CD1c-positive myeloid dendritic cell (primary cell): ENCODE measurements around the gene NCBP3.

Source experiments
- DNase-seq: peaks from one replicate; pipeline ENCODE4 v3.0.0-alpha.2; 2016; ENCODE audit errors: extremely low spot score

The NCBP3 gene

GRCh38 chr17:3755335-3756030, 90.6 kb downstream of the NCBP3 start:
- DNase-seq: no peak

GRCh38 chr17:3754458-3755334, 91.3 kb downstream of the NCBP3 start:
- peak; percentile 65 for DNase-seq

DNA sequence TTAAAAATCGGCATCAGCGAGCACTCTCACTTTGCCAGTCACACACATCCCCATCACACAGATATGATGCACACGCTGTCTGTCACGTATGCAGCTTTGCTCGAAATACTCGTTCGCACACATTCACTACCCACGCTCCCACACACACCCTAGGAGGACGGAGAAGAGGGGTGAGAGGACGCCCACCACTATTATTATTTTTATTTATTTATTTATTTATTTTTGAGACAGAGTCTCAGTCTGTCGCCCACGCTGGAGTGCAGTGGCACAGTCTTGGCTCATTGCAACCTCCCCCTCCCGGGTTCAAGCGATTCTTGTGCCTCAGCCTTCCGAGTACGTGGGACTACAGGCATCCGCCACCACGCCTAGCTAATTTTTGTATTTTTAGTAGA, 92.0 kb downstream of the NCBP3 start:
- no peak for DNase-seq

GRCh38 chr17:3753624-3754023, 92.4 kb downstream of the NCBP3 start:
- DNase-seq: no peak
